ENCODE results near the gene PAK1. TPM values are rescaled to one million over a fixed set of nuclear protein-coding genes. Genes with fewer than 3 reads are reported as not detected.

Gene PAK1
- total RNA-seq, 1 donor from 2014 or later: 28.2 TPM

GRCh38 chr11:77309401-77310085, 164.4 kb downstream of the PAK1 start:
- Histone ChIP-seq H3K4me1 (no peaks in the 10 kb centered on the region), H3K27me3 (no peaks in the 10 kb centered on the region), H3K27ac (no peak overlapping the region), H3K4me3 (no peak overlapping the region), H3K9me3 (no peaks in the 10 kb centered on the region), H3K36me3 (no peaks in the 10 kb centered on the region)
- intact Hi-C loops (cut with DNase I): no loop called here
- no peak for DNase-seq
- no peak for ATAC-seq
- TF ChIP-seq CTCF (IDR thresholded peaks at IDR 0.05): no peak

GRCh38 chr11:77308838-77309237, 165.1 kb downstream of the PAK1 start:
- Histone ChIP-seq H3K27me3 (no peaks in the 10 kb centered on the region), H3K27ac (no peak overlapping the region), H3K9me3 (no peaks in the 10 kb centered on the region), H3K4me1 (no peaks in the 10 kb centered on the region), H3K4me3 (no peak overlapping the region), H3K36me3 (no peaks in the 10 kb centered on the region)
- intact Hi-C loops (cut with DNase I): no loop called here
- no peak for ATAC-seq
- TF ChIP-seq CTCF (IDR thresholded peaks at IDR 0.05): no peak
- DNase-seq: no peak

- intact Hi-C loops (cut with DNase I): no loop called here
- no peak for ATAC-seq
Measured at GRCh38 chr11:77303328-77303727, 170.6 kb downstream of the PAK1 start.

DNA sequence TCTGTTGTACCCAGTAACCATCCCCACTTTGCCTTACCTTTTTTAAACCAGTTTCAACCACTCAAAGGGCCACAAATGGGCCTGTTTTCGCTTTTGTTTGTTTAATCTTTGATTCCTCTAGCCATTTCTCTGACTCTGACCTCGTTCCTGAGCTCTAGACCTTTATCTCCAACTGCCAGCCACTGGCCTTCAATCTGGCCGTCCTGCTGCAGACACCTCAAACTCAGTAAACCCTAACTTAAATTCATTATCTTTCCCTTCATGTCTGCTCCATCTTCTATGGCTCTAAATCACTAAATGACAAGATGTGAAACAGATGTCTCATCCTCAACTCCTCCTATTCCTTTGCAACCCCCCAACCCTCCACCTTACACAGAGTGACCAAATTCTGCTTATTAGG, 171.1 kb downstream of the PAK1 start:
- ATAC-seq (no peak), DNase-seq (no peak)
- no peaks in the 10 kb centered on the region for H3K9me3 ChIP-seq
- no peak overlapping the region for H3K27ac ChIP-seq
- no peaks in the 10 kb centered on the region for H3K4me1 ChIP-seq
- no peak overlapping the region for H3K4me3 ChIP-seq
- no peaks in the 10 kb centered on the region for H3K27me3 ChIP-seq
- no peak for TF ChIP-seq CTCF (IDR thresholded peaks at IDR 0.05)
- no peaks in the 10 kb centered on the region for H3K36me3 ChIP-seq
- intact Hi-C loops (cut with DNase I): no loop called here

More at GRCh38 chr11:77303328-77303727, 170.6 kb downstream of the PAK1 start:
- DNase-seq: no peak
- Histone ChIP-seq H3K4me1 (no peaks in the 10 kb centered on the region), H3K9me3 (no peaks in the 10 kb centered on the region), H3K4me3 (no peak overlapping the region), H3K36me3 (no peaks in the 10 kb centered on the region), H3K27me3 (no peaks in the 10 kb centered on the region), H3K27ac (no peak overlapping the region)
- TF ChIP-seq CTCF (IDR thresholded peaks at IDR 0.05): no peak

- TF ChIP-seq CTCF (IDR thresholded peaks at IDR 0.05): no peak
- DNase-seq (no peak), ATAC-seq (no peak)
- Histone ChIP-seq H3K27me3 (no peaks in the 10 kb centered on the region), H3K36me3 (no peaks in the 10 kb centered on the region), H3K27ac (no peak within 1 kb of the TSS), H3K4me1 (no peaks in the 10 kb centered on the region), H3K4me3 (no peak within 1 kb of the TSS), H3K9me3 (no peaks in the 10 kb centered on the region)
- intact Hi-C loops (cut with DNase I): no loop called here
Measured at GRCh38 chr11:77301510-77301909, 172.4 kb downstream of the PAK1 start, which contains the start of gene GDPD4. GDPD4 (minus strand) TSS chr11:77301686; CDS start chr11:77285137, 16,549 bp downstream.
